Kidney tubule cell (primary cell): ENCODE measurements around the gene C21orf91.
A peak's percentile ranks its signal among the peaks of the same experiment; 100 is the strongest.

Experiments used
- DNase-seq: peaks from one replicate; pipeline ENCODE4 v3.0.0-alpha.2; 2018; ENCODE audit warnings: low spot score

C21orf91 gene

GRCh38 chr21:17797967-17798366 lies 21.2 kb downstream of the C21orf91 start:
- no peak for DNase-seq

GRCh38 chr21:17796503-17796902 lies 22.7 kb downstream of the C21orf91 start:
- DNase-seq: no peak

GRCh38 chr21:17796037-17796403 lies 23.1 kb downstream of the C21orf91 start:
- no peak for DNase-seq

GRCh38 chr21:17795146-17796036 lies 23.8 kb downstream of the C21orf91 start:
- DNase-seq: peak; percentile 11

- DNase-seq: no peak
Measured at GRCh38 chr21:17794518-17795145, 24.5 kb downstream of the C21orf91 start.

- DNase-seq: peak; percentile 9
Measured at GRCh38 chr21:17793246-17794123, 25.7 kb downstream of the C21orf91 start.

GRCh38 chr21:17789656-17790055 lies 29.5 kb downstream of the C21orf91 start:
- no peak for DNase-seq

- DNase-seq: no peak
Measured at GRCh38 chr21:17789069-17789468, 30.1 kb downstream of the C21orf91 start.

- DNase-seq: no peak
Measured at GRCh38 chr21:17786851-17787181, 32.3 kb downstream of the C21orf91 start.

- DNase-seq: no peak
Measured at GRCh38 chr21:17786071-17786850, 32.9 kb downstream of the C21orf91 start.

- DNase-seq: no peak
Measured at GRCh38 chr21:17785403-17785788, 33.8 kb downstream of the C21orf91 start.

GRCh38 chr21:17784604-17785402 lies 34.4 kb downstream of the C21orf91 start:
- peak; percentile 14 for DNase-seq

- no peak for DNase-seq
Measured at GRCh38 chr21:17784180-17784598, 35.0 kb downstream of the C21orf91 start.

- DNase-seq: no peak
Measured at GRCh38 chr21:17783481-17784179, 35.5 kb downstream of the C21orf91 start.

GRCh38 chr21:17783003-17783402 lies 36.2 kb downstream of the C21orf91 start:
- DNase-seq: no peak

GRCh38 chr21:17782051-17782450 lies 37.1 kb downstream of the C21orf91 start:
- DNase-seq: no peak

- no peak for DNase-seq
Measured at GRCh38 chr21:17781524-17781923, 37.6 kb downstream of the C21orf91 start.

- DNase-seq: peak; percentile 49
Measured at GRCh38 chr21:17780539-17780938, 38.6 kb downstream of the C21orf91 start.

GRCh38 chr21:17779980-17780379 lies 39.2 kb downstream of the C21orf91 start:
- no peak for DNase-seq

GRCh38 chr21:17779496-17779895 lies 39.7 kb downstream of the C21orf91 start:
- no peak for DNase-seq
